IPS-15b (cell line): ENCODE data around the gene ZDHHC14.

Source experiments
- H3K27me3 ChIP-seq: one replicate; pipeline ENCODE4 v1.6.1; 2013; ENCODE audit warnings: low read length; ENCODE audit not compliant: control insufficient read depth, insufficient read depth
- H3K36me3 ChIP-seq: one replicate; pipeline ENCODE4 v1.6.1; 2013; ENCODE audit warnings: low read length; ENCODE audit not compliant: control insufficient read depth, insufficient read depth
- H3K4me1 ChIP-seq: one replicate; pipeline ENCODE4 v1.6.1; 2013; ENCODE audit warnings: mild to moderate bottlenecking, low read length; ENCODE audit not compliant: control insufficient read depth, insufficient read depth
- H3K4me3 ChIP-seq: one replicate; pipeline ENCODE4 v1.5.1; 2013; ENCODE audit warnings: low read depth, low read length
- H3K9ac ChIP-seq: one replicate; pipeline ENCODE4 v1.6.1; 2013; ENCODE audit warnings: low read depth, mild to moderate bottlenecking, low read length
- H3K9me3 ChIP-seq: one replicate; pipeline ENCODE4 v1.6.1; 2013; ENCODE audit warnings: mild to moderate bottlenecking, low read length; ENCODE audit not compliant: control insufficient read depth, insufficient read depth

The ZDHHC14 gene

DNA sequence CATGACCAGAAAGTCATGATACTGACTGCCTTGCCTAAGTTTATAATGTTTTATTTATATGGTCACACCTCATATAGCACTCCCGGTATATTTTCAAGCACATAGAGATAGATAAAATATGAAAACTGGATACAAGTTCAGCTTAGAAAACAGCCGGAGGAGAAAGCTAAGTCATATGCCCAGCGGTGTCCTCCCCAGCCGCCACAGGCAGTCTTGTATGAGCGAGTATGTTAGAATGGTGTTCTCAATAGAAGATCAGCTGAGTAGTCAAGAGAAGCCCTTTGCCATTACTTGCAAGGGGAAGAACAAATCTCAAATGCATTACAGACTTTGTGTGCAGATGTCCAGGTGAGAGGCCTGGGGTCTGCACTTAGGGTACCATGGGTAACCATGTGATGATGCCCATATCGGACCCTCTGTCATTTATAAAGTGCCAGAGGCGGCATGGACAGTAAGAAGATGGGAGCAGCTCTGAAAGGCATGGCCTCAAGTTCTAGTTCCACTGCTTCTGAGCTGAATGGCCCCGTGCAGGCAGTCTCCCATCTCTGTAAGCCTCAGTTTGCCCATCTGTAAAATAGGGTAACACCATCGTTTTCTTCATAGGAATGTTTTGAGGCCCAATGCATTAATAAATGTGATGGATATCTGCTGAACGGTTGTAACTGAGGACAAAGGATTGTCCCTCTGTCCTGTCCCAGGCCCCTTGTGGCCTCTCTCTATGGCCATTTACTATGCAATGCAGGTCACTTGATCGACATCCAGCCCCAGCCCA, 246.4 kb downstream of the ZDHHC14 start:
- Histone ChIP-seq H3K36me3 (no peaks in the 10 kb centered on the region), H3K9me3 (no peaks in the 10 kb centered on the region), H3K4me1 (peaks cover 6% of the 10 kb centered on the region), H3K4me3 (no peak overlapping the region), H3K9ac (no peak overlapping the region), H3K27me3 (no peaks in the 10 kb centered on the region)

- Histone ChIP-seq H3K9me3 (no peaks in the 10 kb centered on the region), H3K9ac (no peak overlapping the region), H3K36me3 (no peaks in the 10 kb centered on the region), H3K27me3 (no peaks in the 10 kb centered on the region), H3K4me3 (no peak overlapping the region), H3K4me1 (peaks cover 6% of the 10 kb centered on the region)
Observed at GRCh38 chr6:157628463-157628862, 247.5 kb downstream of the ZDHHC14 start.

GRCh38 chr6:157629220-157629619, 248.2 kb downstream of the ZDHHC14 start:
- Histone ChIP-seq H3K4me1 (peaks cover 6% of the 10 kb centered on the region), H3K36me3 (no peaks in the 10 kb centered on the region), H3K9ac (no peak overlapping the region), H3K9me3 (no peaks in the 10 kb centered on the region), H3K4me3 (no peak overlapping the region), H3K27me3 (no peaks in the 10 kb centered on the region)

- H3K4me1 ChIP-seq = peaks cover 6% of the 10 kb centered on the region
- H3K36me3 ChIP-seq = no peaks in the 10 kb centered on the region
- H3K9ac ChIP-seq = no peak overlapping the region
- no peaks in the 10 kb centered on the region for H3K9me3 ChIP-seq
- no peak overlapping the region for H3K4me3 ChIP-seq
- H3K27me3 ChIP-seq = no peaks in the 10 kb centered on the region
Observed at GRCh38 chr6:157630463-157631080, 249.6 kb downstream of the ZDHHC14 start.

DNA sequence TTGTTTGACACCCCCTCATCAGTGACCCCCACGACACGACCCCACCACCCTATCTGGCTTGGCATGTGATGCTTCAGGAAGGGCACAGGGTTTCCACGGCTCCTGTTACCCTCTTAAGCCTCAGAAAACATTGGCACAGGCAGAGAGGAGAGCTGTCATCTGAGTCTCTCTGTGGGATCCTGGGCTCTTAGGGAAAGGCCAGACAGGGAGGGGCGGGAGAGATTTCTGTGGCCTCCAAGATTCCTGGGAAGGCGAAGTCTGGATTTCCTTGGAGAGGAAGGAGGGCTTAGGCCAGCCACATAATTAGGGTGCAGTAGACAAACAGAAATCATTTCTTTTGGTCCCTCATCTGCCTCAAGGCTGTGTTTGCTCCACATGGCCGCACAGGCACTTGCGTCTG, 250.4 kb downstream of the ZDHHC14 start:
- Histone ChIP-seq H3K27me3 (no peaks in the 10 kb centered on the region), H3K4me3 (no peak overlapping the region), H3K36me3 (no peaks in the 10 kb centered on the region), H3K9ac (no peak overlapping the region), H3K4me1 (peaks cover 6% of the 10 kb centered on the region), H3K9me3 (no peaks in the 10 kb centered on the region)

DNA sequence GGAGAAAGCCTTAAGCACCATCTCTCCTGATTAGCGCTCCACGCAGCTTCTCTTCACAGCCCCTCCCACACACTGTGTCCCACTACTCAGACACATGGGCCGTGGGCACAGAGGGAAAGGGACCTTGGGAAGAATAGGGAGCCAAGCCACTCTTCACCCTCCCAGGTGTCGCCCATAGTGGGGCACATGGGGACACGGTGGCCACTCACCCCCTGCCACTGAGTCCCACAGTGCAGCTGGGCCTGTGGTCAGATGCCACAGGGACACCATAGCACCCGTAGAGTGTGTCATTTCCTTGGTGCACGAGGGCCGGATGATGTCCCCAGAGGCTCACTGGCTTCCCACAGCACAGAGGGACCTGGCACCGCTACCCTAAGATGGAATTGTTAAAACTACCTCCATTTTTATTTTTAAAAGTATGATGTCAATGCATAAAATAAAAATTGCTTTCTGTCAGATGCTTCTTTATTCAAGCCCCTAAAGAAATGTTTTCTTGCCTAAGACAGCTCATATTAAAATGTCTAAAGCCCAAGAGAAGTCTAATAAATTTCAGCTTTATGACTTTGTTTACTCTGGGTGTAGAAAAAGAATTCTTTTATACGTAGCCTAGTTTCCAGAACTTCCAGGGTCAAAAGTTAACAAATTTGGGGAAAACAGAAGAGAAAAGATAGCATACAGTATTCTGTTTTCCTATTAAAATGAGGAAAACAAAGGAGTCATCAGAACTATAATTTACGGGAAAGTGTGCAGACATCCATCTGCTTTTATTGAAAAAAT, 251.0 kb downstream of the ZDHHC14 start:
- H3K4me3 ChIP-seq = no peak overlapping the region
- no peaks in the 10 kb centered on the region for H3K27me3 ChIP-seq
- no peak overlapping the region for H3K9ac ChIP-seq
- H3K9me3 ChIP-seq = no peaks in the 10 kb centered on the region
- H3K4me1 ChIP-seq = peaks cover 6% of the 10 kb centered on the region
- H3K36me3 ChIP-seq = no peaks in the 10 kb centered on the region

DNA sequence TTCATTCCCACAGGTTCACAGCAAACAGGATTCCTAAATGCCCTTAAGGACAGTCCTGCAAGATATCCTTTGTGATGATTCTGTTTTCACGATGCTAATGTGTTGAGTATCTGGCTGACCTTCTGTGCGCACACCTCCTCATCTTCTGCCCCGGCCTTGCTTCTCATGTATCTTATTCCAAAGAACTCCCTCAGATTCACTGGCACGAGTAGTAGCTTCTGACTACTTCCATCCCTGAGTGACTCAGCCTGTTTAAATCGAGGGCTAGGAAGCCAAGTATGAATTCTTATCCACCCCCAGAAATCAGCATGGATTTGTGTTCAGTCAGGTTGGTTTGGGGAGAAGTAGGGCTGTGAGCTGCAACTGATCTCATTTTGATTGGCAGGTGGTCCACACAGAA, 251.8 kb downstream of the ZDHHC14 start:
- H3K9ac ChIP-seq = no peak overlapping the region
- no peak overlapping the region for H3K4me3 ChIP-seq
- H3K9me3 ChIP-seq = no peaks in the 10 kb centered on the region
- no peaks in the 10 kb centered on the region for H3K27me3 ChIP-seq
- H3K36me3 ChIP-seq = no peaks in the 10 kb centered on the region
- peaks cover 6% of the 10 kb centered on the region for H3K4me1 ChIP-seq

DNA sequence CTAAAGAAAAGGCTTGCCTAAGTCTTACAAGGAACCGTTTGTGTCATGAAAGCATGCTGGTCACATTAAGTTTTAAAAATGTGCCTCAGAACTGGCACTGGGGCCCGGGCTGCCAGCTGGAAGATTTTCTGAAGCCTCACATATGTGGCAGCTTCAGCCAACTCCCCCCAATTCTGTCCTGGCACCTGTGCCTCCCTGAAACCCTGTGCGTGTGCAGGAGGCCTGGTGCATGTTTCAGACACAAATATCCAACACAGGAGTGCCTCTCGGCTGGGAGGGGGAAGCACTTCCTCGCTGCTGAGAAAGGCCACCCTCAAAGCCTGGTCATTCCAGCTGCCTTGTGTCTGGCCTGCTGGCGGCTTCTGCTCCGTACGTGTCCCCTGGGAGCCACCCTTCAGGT, 253.6 kb downstream of the ZDHHC14 start:
- no peaks in the 10 kb centered on the region for H3K4me1 ChIP-seq
- no peak overlapping the region for H3K9ac ChIP-seq
- no peaks in the 10 kb centered on the region for H3K27me3 ChIP-seq
- no peaks in the 10 kb centered on the region for H3K9me3 ChIP-seq
- H3K4me3 ChIP-seq = no peak overlapping the region
- H3K36me3 ChIP-seq = no peaks in the 10 kb centered on the region

DNA sequence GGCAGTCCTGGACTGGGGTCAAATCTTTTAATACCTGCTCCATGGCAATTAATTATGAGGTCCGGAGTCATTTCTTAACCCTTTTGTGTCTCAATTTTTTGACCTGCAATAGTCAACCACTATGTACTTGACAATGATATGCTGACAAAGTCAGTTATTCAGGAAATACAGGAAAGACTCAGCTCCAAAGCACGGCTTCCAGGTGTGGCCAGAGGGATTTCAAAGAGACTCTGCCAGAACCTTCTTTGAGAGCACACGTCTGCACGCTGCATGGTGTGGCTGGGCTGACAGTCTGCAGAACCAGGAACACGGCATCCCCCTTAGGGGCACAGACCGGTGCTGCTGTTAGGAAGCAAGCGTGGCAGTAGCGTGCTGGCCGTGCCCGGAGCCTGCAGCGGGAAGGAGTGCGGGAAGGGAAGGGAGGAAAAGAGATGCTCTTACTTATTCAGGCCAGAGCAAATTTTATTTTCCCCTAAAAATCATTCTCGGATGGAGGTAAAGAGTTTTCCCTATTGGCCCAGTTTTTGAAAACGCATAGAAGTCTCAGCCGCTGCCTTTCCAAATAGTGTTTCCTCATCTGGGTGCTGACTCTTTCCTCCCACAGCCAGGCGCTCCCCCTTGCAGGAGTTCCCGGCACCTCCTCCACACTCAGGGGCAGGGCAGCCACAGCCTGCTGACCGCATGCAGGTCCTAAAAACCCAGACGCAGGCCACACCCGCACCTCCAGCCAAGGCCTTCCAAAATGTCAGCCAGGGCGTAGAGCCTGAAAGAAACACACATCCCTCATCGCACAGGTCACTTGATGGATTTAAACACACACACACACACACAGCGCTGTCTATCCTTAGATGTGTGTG, 254.6 kb downstream of the ZDHHC14 start:
- no peaks in the 10 kb centered on the region for H3K4me1 ChIP-seq
- no peak overlapping the region for H3K9ac ChIP-seq
- no peaks in the 10 kb centered on the region for H3K9me3 ChIP-seq
- H3K36me3 ChIP-seq = no peaks in the 10 kb centered on the region
- H3K27me3 ChIP-seq = no peaks in the 10 kb centered on the region
- H3K4me3 ChIP-seq = no peak overlapping the region

DNA sequence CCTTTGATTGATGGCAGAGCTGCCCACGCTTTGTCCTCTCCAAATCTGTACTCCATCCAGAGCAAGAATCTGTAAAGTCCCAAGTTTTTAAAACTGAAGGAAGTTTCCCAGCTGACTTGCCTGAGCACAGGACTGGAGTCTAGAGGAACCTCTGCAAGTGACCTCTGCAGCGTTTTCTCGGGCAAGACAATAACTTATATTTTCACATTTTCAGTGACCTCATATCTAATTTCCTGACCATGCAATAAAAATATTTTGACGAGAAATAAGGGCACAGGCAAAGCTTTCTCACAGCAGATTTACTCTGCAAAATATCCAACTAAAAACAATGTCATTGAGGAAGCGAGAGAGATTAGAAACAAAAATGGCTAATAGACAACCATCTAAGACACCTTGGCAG, 256.5 kb downstream of the ZDHHC14 start:
- H3K4me1 ChIP-seq = no peaks in the 10 kb centered on the region
- no peaks in the 10 kb centered on the region for H3K27me3 ChIP-seq
- no peaks in the 10 kb centered on the region for H3K9me3 ChIP-seq
- H3K9ac ChIP-seq = no peak overlapping the region
- no peaks in the 10 kb centered on the region for H3K36me3 ChIP-seq
- no peak overlapping the region for H3K4me3 ChIP-seq

DNA sequence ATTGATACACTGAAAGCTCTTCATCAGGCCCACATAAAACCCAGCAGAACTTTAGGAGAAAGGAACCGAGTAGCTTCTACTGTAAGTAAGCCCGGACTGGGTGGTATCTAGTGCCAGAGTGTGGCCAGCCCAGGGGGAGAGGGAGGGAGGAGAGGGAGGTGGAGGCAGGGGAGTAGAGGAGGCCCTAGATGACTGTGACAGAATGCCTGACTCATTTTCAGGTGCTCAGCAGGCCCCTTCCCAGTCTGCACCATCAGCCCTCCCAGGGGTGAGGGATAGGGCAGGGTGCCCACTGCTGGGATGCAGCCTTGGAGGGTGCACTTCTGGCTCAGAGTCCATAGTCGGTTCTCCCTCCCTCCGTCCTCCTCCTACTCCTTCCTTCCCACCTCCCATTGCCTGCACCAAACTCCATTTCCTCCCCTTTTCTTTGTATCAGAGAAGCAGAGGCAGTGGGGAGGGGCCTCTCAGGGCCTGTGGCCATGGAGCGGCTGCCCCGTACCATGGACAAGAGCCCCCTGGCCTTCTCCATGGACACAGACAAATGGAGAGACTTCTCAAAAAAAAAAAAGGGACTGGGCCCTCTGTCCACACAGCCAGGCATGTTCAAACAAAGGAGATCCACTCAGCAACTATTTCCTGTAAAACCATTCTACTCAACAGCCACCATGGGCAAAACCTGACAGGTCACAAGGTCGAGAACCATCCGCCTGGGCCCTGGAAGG, 257.1 kb downstream of the ZDHHC14 start:
- Histone ChIP-seq H3K9ac (no peak overlapping the region), H3K4me1 (no peaks in the 10 kb centered on the region), H3K4me3 (no peak overlapping the region), H3K27me3 (no peaks in the 10 kb centered on the region), H3K9me3 (no peaks in the 10 kb centered on the region), H3K36me3 (no peaks in the 10 kb centered on the region)
